ENCODE measurements around the gene PAX7. TPM values are rescaled to one million over a fixed set of nuclear protein-coding genes. Genes with fewer than 3 reads are reported as not detected.

Gene PAX7
- total RNA-seq, 1 experiment from 2014 or later: 0.15 TPM

DNA sequence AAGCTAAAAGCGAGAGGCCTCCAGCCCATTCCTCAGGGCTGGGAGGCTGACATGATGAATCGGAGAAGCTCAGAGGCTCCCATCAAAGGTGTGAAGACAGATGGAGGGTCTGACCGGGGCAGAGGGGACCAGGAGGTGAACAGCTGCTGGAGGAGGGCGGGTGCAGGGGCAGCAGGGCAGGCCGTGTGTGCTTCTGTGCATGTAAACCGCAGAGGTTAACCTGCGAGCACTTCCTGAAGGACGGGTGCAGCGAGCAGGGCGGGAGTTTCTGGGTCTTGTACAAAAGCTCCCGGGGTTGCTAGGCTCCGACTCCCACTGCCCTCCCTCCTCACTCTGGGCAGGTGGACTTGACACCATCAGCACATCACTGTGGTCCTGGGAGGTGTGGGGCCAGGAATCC is 75.2 kb downstream of the PAX7 start:
- no CpG with 5 or more reads among the region's 12 CpGs for WGBS (ENCODE audit: extremely low coverage, insufficient read length, low lambda C conversion rate)
- no peak overlapping the region for H3K23ac ChIP-seq (ENCODE audit: insufficient read length, low read depth, low read length)
- H3K18ac ChIP-seq (ENCODE audit: insufficient read length, low read depth, low read length): no peak overlapping the region
- H3K27me3 ChIP-seq (ENCODE audit: insufficient read depth, low read length): no peaks in the 10 kb centered on the region; the same call in 1 of the 2 replicates
- H2BK5ac ChIP-seq (ENCODE audit: insufficient read length, low read length): no peak overlapping the region
- no peak overlapping the region for H2BK15ac ChIP-seq (ENCODE audit: low read depth, low read length)
- H3K79me2 ChIP-seq (ENCODE audit: insufficient read depth, low read length): no peaks in the 10 kb centered on the region
- H4K20me1 ChIP-seq (ENCODE audit: control insufficient read depth, insufficient read depth, insufficient read length): no peaks in the 10 kb centered on the region
- Mint-ChIP-seq H3K36me3 (ENCODE audit: insufficient read depth in 1 of 3, low read depth in 3 of 3) (no peaks in the 10 kb centered on the region), H3K27me3 (ENCODE audit: low read depth) (peaks cover 92% of the 10 kb centered on the region), H3K9me3 (no peaks in the 10 kb centered on the region), H3K4me3 (no peak overlapping the region), H3K4me1 (peaks cover 8 to 15% of the 10 kb centered on the region in 2 experiments; a peak in 2 of 4 replicates), H3K27ac (peak overlapping the region in 1 of 3 experiments; percentile 40; a peak in 1 of 7 replicates)
- no peak overlapping the region for H2AFZ ChIP-seq (ENCODE audit: low read length)
- no peak overlapping the region for H3K4ac ChIP-seq (ENCODE audit: low read depth, low read length)
- H4K8ac ChIP-seq (replicated peaks; ENCODE audit: insufficient read length, low read depth, low read length): no peak overlapping the region
- H3K56ac ChIP-seq (ENCODE audit: insufficient read length, low read depth, low read length): no peak overlapping the region
- H3K14ac ChIP-seq (ENCODE audit: insufficient read depth, low read length): no peak overlapping the region
- TF ChIP-seq, protein P1, sequence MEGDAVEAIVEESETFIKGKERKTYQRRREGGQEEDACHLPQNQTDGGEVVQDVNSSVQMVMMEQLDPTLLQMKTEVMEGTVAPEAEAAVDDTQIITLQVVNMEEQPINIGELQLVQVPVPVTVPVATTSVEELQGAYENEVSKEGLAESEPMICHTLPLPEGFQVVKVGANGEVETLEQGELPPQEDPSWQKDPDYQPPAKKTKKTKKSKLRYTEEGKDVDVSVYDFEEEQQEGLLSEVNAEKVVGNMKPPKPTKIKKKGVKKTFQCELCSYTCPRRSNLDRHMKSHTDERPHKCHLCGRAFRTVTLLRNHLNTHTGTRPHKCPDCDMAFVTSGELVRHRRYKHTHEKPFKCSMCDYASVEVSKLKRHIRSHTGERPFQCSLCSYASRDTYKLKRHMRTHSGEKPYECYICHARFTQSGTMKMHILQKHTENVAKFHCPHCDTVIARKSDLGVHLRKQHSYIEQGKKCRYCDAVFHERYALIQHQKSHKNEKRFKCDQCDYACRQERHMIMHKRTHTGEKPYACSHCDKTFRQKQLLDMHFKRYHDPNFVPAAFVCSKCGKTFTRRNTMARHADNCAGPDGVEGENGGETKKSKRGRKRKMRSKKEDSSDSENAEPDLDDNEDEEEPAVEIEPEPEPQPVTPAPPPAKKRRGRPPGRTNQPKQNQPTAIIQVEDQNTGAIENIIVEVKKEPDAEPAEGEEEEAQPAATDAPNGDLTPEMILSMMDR (conservative IDR thresholded peaks at IDR 0.05): no peak
- no peaks in the 10 kb centered on the region for H3K23me2 ChIP-seq (ENCODE audit: insufficient read length, low read depth, low read length, poor library complexity, severe bottlenecking)
- no peaks in the 10 kb centered on the region for H3K9me3 ChIP-seq (ENCODE audit: control insufficient read depth, low read depth, low read length)
- no peak overlapping the region for H3K27ac ChIP-seq (ENCODE audit: insufficient read length, low read depth, low read length)
- H2BK120ac ChIP-seq (ENCODE audit: low read depth, low read length, poor library complexity, severe bottlenecking): no peak overlapping the region
- no peak overlapping the region for H3T11ph ChIP-seq (ENCODE audit: low read length)
- no peak overlapping the region for H3K4me2 ChIP-seq (ENCODE audit: insufficient read depth, insufficient read length, low read length)
- H3K9ac ChIP-seq (ENCODE audit: extremely low read depth, insufficient read length, low read length): no peak overlapping the region
- H2BK12ac ChIP-seq (ENCODE audit: insufficient read length, low read depth, low read length): no peak overlapping the region
- no peaks in the 10 kb centered on the region for H3K4me1 ChIP-seq (ENCODE audit: insufficient read depth, low read length)
- H2AK5ac ChIP-seq (ENCODE audit: insufficient read length, low read length): no peak overlapping the region
- no peak overlapping the region for H2BK20ac ChIP-seq (ENCODE audit: low read depth, low read length, poor library complexity, severe bottlenecking)
- H4K91ac ChIP-seq (ENCODE audit: insufficient read length, low read depth, low read length): no peak overlapping the region
- H3K79me1 ChIP-seq (ENCODE audit: insufficient read depth, low read depth, low read length, poor library complexity, severe bottlenecking): no peaks in the 10 kb centered on the region
- DNase-seq: no peak
- no peak overlapping the region for H4K5ac ChIP-seq (ENCODE audit: insufficient read length, low read depth, low read length)

Measured in H9 (cell line).